GM19395 (cell line): ENCODE results near the gene TRIM66.
"Not testable (repeated sequence)": the region's sequence is repeated elsewhere in the genome, so short reads cannot be mapped to it uniquely, and the experiment has no call there.

Experiments used
- ATAC-seq: cut with Tn5 transposase; IDR thresholded peaks from one replicate; pipeline ENCODE4 v1.9.1; 2021; ENCODE audit warnings: mild to moderate bottlenecking, moderate library complexity; ENCODE audit not compliant: unreplicated experiment

Gene TRIM66

GRCh38 chr11:8692417-8692816 is 10.0 kb upstream of the TRIM66 start:
- no peak for ATAC-seq

GRCh38 chr11:8691601-8692000 is 9.1 kb upstream of the TRIM66 start:
- ATAC-seq: no peak

GRCh38 chr11:8690374-8691342 is 8.2 kb upstream of the TRIM66 start:
- ATAC-seq: no peak

GRCh38 chr11:8689726-8690255 is 7.3 kb upstream of the TRIM66 start:
- ATAC-seq: no peak

- ATAC-seq: peak; percentile 96
Observed at GRCh38 chr11:8688414-8689362, 6.2 kb upstream of the TRIM66 start.

GRCh38 chr11:8686325-8686724 is 3.9 kb upstream of the TRIM66 start:
- ATAC-seq: no peak

- no peak for ATAC-seq
Observed at GRCh38 chr11:8685820-8686219, 3.4 kb upstream of the TRIM66 start.

- no peak for ATAC-seq
Observed at GRCh38 chr11:8685306-8685705, 2.8 kb upstream of the TRIM66 start.

- ATAC-seq: no peak
Observed at GRCh38 chr11:8684600-8685290, 2.3 kb upstream of the TRIM66 start.

GRCh38 chr11:8683115-8683807 is 796 bp upstream of the TRIM66 start:
- ATAC-seq: peak; percentile 2

GRCh38 chr11:8681837-8682302 is 595 bp downstream of the TRIM66 start:
- ATAC-seq: no peak

- ATAC-seq: no peak
Observed at GRCh38 chr11:8679006-8679405, 3.5 kb downstream of the TRIM66 start.

- no peak for ATAC-seq
Observed at GRCh38 chr11:8676458-8676857, 6.0 kb downstream of the TRIM66 start.

- ATAC-seq: no peak
Observed at GRCh38 chr11:8674859-8675258, 7.6 kb downstream of the TRIM66 start.

- ATAC-seq: no peak
Observed at GRCh38 chr11:8672346-8672745, 10.1 kb downstream of the TRIM66 start.

- ATAC-seq: no peak
Observed at GRCh38 chr11:8671651-8672062, 10.8 kb downstream of the TRIM66 start.

- ATAC-seq: no peak
Observed at GRCh38 chr11:8671193-8671612, 11.3 kb downstream of the TRIM66 start.

- not testable (repeated sequence) for ATAC-seq
Observed at GRCh38 chr11:8670081-8670480, 12.4 kb downstream of the TRIM66 start.

GRCh38 chr11:8665222-8665621 is 17.2 kb downstream of the TRIM66 start:
- no peak for ATAC-seq
